ENCODE results near the gene WDR83. TPM values are rescaled to one million over a fixed set of nuclear protein-coding genes. Genes with fewer than 3 reads are reported as not detected.
A peak's percentile ranks its signal among the peaks of the same experiment; 100 is the strongest.

The WDR83 gene
- total and polyA plus RNA-seq, 2 experiments from 2014 or later, result 9.1 to 19.5 TPM

GRCh38 chr19:12723641-12724426, 57.2 kb downstream of the WDR83 start, which contains the start of gene TNPO2:
TSS of gene TNPO2 (minus strand) at chr19:12723932. CDS start at chr19:12720977, 2,955 bp downstream.
- Histone ChIP-seq H3K79me2 (peaks cover 42% of the 10 kb centered on the region), H3K4me1 (ENCODE audit: insufficient read depth) (peaks cover 10% of the 10 kb centered on the region), H3K4me2 (peak within 1 kb of the TSS; percentile 92), H3K9me3 (ENCODE audit: low read depth) (no peaks in the 10 kb centered on the region), H3K9me2 (replicated peaks; ENCODE audit: insufficient read depth) (no peaks in the 10 kb centered on the region), H3K27ac (peak within 1 kb of the TSS; percentile 66), H4K20me1 (ENCODE audit: insufficient read depth, poor library complexity, severe bottlenecking) (peaks cover 7% of the 10 kb centered on the region), H3K4me3 (peak within 1 kb of the TSS; percentile 56), H2AFZ (peak within 1 kb of the TSS; percentile 53), H3K27me3 (no peaks in the 10 kb centered on the region), H3K36me3 (replicated peaks; ENCODE audit: insufficient read depth, low read depth) (no peaks in the 10 kb centered on the region)
- peak; percentile 69 for DNase-seq (ENCODE audit: low spot score)
- 4% methylated on average over 28 of the region's 28 CpGs for WGBS (ENCODE audit: low lambda C conversion rate, missing lambda C conversion rate)
- TF ChIP-seq EZH2 (IDR thresholded peaks at IDR 0.05; ENCODE audit: borderline replicate concordance) (no peak), EZH2phosphoT487 (IDR thresholded peaks at IDR 0.05; ENCODE audit: low read depth, severe bottlenecking, unreplicated experiment) (no peak), CTCF (IDR thresholded peaks at IDR 0.05; ENCODE audit: poor library complexity) (no peak)

Small RNAs within 50 kb of the gene (small RNA-seq; reads per million reads assigned to genes)
- 1,275 reads per million, percentile 99 among the genes with 10 or more reads in this experiment for gene SNORD41

Other genes starting within 250 kb of the WDR83 start
- 6.0 and 7.5 TPM in 2 replicates for gene ZNF443, start 225.8 kb upstream of the WDR83 start, total RNA-seq
- 1.9 and 3.2 TPM in 2 replicates for gene ZNF443, start 225.8 kb upstream of the WDR83 start, polyA plus RNA-seq
- gene ZNF709, start 182.0 kb upstream of the WDR83 start, total RNA-seq, result 2.2 and 4.0 TPM in 2 replicates
- gene ZNF709, start 182.0 kb upstream of the WDR83 start, polyA plus RNA-seq, result 0.63 and 1.0 TPM in 2 replicates
- gene ZNF564, start 115.3 kb upstream of the WDR83 start, total RNA-seq, result 9.2 and 10.7 TPM in 2 replicates
- 5.0 and 6.1 TPM in 2 replicates for gene ZNF564, start 115.3 kb upstream of the WDR83 start, polyA plus RNA-seq
- 7.8 and 8.1 TPM in 2 replicates for gene ZNF490, start 56.0 kb upstream of the WDR83 start, total RNA-seq
- gene ZNF490, start 56.0 kb upstream of the WDR83 start, polyA plus RNA-seq, result 1.8 and 2.3 TPM in 2 replicates
- 16.1 and 16.2 TPM in 2 replicates for gene ZNF791, start 55.9 kb upstream of the WDR83 start, total RNA-seq
- 11.5 and 16.6 TPM in 2 replicates for gene ZNF791, start 55.9 kb upstream of the WDR83 start, polyA plus RNA-seq
- 67.2 and 68.8 TPM in 2 replicates for gene MAN2B1, start 65 bp upstream of the WDR83 start, total RNA-seq
- 77.1 and 81.9 TPM in 2 replicates for gene MAN2B1, start 65 bp upstream of the WDR83 start, polyA plus RNA-seq
- gene DHPS, start 15.1 kb downstream of the WDR83 start, total RNA-seq, result 62.6 and 71.7 TPM in 2 replicates
- 63.1 and 84.7 TPM in 2 replicates for gene DHPS, start 15.1 kb downstream of the WDR83 start, polyA plus RNA-seq
- gene GNG14, start 21.2 kb downstream of the WDR83 start, total RNA-seq, result not detected in 2 replicates
- gene GNG14, start 21.2 kb downstream of the WDR83 start, polyA plus RNA-seq, result not detected in 2 replicates
- gene FBXW9, start 29.8 kb downstream of the WDR83 start, total RNA-seq, result 8.1 and 10.9 TPM in 2 replicates
- 9.1 and 11.1 TPM in 2 replicates for gene FBXW9, start 29.8 kb downstream of the WDR83 start, polyA plus RNA-seq
- gene TNPO2, start 57.1 kb downstream of the WDR83 start, total RNA-seq, result 41.4 and 65.2 TPM in 2 replicates
- gene TNPO2, start 57.1 kb downstream of the WDR83 start, polyA plus RNA-seq, result 11.7 and 16.0 TPM in 2 replicates
- 243 and 268 TPM in 2 replicates for gene TRIR, start 67.9 kb downstream of the WDR83 start, total RNA-seq
- 246 and 259 TPM in 2 replicates for gene TRIR, start 67.9 kb downstream of the WDR83 start, polyA plus RNA-seq
- gene GET3, start 70.7 kb downstream of the WDR83 start, total RNA-seq, result 52.3 and 79.6 TPM in 2 replicates
- gene GET3, start 70.7 kb downstream of the WDR83 start, polyA plus RNA-seq, result 85.4 and 108 TPM in 2 replicates
- not detected in 2 replicates for gene BEST2, start 85.0 kb downstream of the WDR83 start, total RNA-seq
- gene BEST2, start 85.0 kb downstream of the WDR83 start, polyA plus RNA-seq, result not detected in 2 replicates
- gene HOOK2, start 108.7 kb downstream of the WDR83 start, total RNA-seq, result 44.3 and 70.5 TPM in 2 replicates
- gene HOOK2, start 108.7 kb downstream of the WDR83 start, polyA plus RNA-seq, result 113 and 128 TPM in 2 replicates
- 343 and 399 TPM in 2 replicates for gene JUNB, start 124.7 kb downstream of the WDR83 start, total RNA-seq
- 539 and 633 TPM in 2 replicates for gene JUNB, start 124.7 kb downstream of the WDR83 start, polyA plus RNA-seq
- 497 and 589 TPM in 2 replicates for gene PRDX2, start 135.0 kb downstream of the WDR83 start, total RNA-seq
- gene PRDX2, start 135.0 kb downstream of the WDR83 start, polyA plus RNA-seq, result 581 and 582 TPM in 2 replicates
- not detected in 2 replicates for gene THSD8, start 135.3 kb downstream of the WDR83 start, total RNA-seq
- 5.1 and 5.7 TPM in 2 replicates for gene THSD8, start 135.3 kb downstream of the WDR83 start, polyA plus RNA-seq
- gene RNASEH2A, start 139.8 kb downstream of the WDR83 start, total RNA-seq, result 8.3 and 9.3 TPM in 2 replicates
- gene RNASEH2A, start 139.8 kb downstream of the WDR83 start, polyA plus RNA-seq, result 20.4 and 25.7 TPM in 2 replicates
- gene RTBDN, start 167.8 kb downstream of the WDR83 start, total RNA-seq, result 0.32 TPM in 1 of 2 replicates, not detected in the other
- gene RTBDN, start 167.8 kb downstream of the WDR83 start, polyA plus RNA-seq, result 0.36 TPM in 1 of 2 replicates, not detected in the other
- 0.20 and 0.32 TPM in 2 replicates for gene MAST1, start 171.7 kb downstream of the WDR83 start, total RNA-seq
- gene MAST1, start 171.7 kb downstream of the WDR83 start, polyA plus RNA-seq, result 0.22 and 0.54 TPM in 2 replicates
- gene DNASE2, start 214.6 kb downstream of the WDR83 start, total RNA-seq, result 25.7 and 31.5 TPM in 2 replicates
- 41.3 and 41.9 TPM in 2 replicates for gene DNASE2, start 214.6 kb downstream of the WDR83 start, polyA plus RNA-seq
- 0.37 TPM in 1 of 2 replicates, not detected in the other for gene KLF1, start 220.4 kb downstream of the WDR83 start, total RNA-seq
- not detected in 2 replicates for gene KLF1, start 220.4 kb downstream of the WDR83 start, polyA plus RNA-seq
- gene GCDH, start 224.4 kb downstream of the WDR83 start, total RNA-seq, result 31.7 and 34.2 TPM in 2 replicates
- 23.4 and 30.7 TPM in 2 replicates for gene GCDH, start 224.4 kb downstream of the WDR83 start, polyA plus RNA-seq

Measured in hepatocyte (in vitro differentiated cells).